NCI-H460 (cell line): ENCODE measurements around the gene GOLGA1. TPM values are rescaled to one million over a fixed set of nuclear protein-coding genes. Genes with fewer than 3 reads are reported as not detected.
"Not testable (repeated sequence)": the region's sequence is repeated elsewhere in the genome, so short reads cannot be mapped to it uniquely, and the experiment has no call there.

ENCODE experiments used
- DNase-seq: peaks from one replicate; pipeline ENCODE4 v3.0.0-alpha.2; 2016; ENCODE audit warnings: low read depth; ENCODE audit errors: extremely low read depth
- total RNA-seq: library from RNA; depleted of rRNA; stranded (reverse); fragments of >200 nt; shearing (Covaris generic); gene quantifications from 2 replicates; pipeline ENCODE4 v1.2.3, GENCODE V29; 2014

Gene GOLGA1
- total RNA-seq, 1 experiment from 2014 or later = 15.2 TPM

DNA sequence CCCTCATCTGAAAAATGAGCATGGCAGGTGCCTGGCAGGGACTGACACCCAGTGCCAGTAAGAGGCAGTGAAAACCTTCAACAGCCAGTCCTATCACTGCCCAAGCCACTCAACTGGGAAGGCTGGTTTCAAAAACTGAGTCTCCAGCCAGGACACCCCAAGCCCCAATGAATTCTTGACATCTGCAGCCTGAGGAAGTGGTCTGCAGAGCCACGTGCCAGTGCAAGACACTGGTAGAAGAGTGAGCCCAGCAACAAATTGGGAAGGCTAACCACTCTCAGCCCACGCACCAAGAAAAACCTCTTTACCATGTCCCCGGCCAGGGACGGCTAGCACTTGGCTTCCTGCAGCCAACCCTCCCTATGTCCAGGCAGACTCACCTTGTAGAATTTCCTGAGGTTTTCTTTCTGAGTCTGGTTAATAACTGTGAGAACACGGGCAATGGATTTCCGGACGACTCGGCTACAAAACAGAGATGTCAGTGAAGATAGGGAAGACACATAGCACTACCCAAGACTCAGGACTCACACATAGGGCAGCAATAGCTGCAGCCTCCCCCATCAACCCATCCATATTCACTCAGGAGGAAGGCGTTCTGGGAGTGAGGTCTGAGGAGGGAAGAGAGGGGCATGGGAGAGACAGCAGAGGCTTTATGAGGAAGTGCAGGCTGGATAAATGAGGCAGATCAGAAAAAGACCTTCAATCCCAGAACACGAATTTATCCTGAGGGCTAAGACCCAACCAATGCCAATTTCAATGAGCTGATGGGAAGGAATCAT, 80.9 kb downstream of the GOLGA1 start:
- no peak for DNase-seq

DNA sequence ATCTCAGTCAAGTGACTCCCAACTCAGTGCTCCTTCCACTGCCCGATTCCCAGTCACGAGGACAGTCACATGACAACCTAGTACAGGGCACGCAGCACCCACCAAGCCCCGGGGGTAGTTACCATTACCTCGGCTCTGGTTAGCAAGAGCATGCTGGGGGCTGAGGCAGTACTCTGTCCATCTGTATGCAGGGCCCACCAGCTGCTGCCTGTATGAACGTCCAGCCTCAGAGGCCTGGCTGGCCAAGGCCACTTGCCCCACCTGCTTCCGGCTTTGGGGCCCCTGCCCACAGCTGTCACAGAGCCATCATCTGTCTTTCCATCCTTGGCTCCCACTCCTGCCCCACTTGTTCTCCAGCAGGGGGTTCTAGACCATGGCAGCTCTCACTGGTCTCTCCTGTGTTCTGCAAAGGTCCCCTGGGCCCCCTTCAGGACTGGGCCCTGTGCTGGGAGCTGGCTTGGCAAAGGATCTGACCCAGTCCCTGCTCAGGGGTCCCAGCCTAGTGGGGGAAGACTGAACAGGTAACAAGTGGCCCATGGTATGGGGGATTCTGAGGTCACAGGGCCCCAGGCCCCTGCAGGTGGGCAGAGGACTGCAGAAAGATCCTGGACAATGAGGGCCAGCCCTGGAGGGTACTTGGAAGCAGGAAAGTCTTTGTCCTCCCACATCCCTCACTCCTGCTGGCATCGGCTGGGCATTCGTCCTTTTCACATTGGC, 82.4 kb downstream of the GOLGA1 start:
- DNase-seq = no peak

DNA sequence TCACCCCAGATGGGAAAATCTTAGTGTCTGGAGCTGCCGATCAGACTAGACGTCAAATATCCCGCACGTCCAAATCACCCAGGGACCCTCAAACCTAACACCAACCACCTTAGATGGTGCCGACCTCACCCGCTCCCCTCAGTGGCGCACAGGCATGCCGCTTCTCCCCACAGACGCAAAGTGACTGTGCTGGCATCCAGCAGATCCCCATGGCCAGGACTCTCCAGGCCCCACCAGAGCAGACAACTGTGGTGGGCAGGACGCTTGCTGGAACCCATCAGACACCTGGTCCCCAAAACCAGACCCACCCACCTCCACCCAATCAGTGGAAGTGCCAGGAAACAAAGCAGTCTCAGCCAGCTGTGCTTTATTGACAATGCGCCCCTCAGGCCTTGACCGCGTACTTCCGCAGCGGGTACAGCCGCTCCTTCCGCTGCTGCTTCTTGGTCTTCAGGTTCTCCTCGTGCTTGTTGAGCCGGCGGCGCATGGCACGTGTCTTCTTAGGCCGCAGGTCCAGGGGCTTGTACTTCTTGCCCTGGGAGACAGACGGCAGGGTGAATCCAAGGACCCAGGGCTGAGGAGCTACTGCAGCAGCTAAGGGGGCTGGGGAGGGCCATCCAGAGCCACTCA, 83.2 kb downstream of the GOLGA1 start:
- DNase-seq = no peak

DNA sequence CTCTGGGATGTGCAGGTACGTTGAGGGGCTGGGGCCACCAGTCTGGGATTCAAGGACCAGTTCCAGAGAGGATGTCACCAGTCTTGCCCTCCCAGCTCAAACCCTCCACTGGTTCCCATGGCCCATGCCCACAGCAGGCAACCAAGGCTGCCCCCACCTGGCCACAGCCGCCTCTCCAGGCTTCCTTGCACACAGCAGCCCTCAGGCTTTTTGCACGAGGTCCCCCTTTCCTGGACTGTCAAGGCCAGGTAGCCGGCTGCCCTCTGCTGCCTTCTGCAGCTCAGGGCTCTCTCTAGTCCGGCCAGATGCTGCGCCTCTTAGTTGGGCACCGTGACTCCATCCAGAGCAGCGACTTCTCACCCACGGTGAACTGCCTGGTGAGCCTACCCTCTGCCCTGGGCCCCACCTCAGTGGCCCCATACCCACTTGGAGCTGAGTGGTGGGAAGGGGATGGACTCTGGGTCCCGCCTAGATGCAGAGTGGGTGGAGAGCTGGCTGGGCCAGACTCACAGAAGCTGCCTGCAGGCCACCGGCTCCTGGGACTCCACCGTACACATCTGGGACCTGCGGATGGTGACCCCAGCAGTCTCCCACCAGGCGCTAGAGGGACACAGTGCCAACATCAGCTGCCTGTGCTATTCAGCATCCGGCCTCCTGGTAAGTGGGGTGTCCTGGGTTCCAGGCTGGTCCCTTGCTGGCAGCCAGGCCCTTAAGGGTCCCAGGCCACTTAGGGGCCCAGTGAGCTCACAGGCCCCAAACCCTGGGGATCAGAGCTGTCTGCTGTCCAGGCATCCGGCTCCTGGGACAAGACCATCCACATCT, 84.7 kb downstream of the GOLGA1 start:
- peak; percentile 55 for DNase-seq

DNA sequence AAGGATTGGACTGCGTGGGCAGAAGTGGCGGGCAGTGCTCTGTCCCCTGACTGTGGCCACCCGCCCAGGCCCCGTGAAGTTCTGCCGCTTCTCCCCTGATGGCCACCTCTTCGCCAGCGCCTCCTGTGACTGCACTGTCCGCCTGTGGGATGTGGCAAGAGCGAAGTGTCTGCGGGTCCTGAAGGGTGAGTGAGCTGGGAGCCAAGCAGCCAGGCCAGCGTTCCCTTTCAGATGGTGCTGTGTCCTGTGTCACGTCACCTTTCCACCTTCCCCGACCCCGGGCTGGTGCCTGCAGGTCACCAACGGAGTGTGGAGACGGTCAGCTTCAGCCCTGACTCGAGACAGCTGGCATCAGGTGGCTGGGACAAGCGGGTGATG, 85.3 kb downstream of the GOLGA1 start:
- DNase-seq = no peak

DNA sequence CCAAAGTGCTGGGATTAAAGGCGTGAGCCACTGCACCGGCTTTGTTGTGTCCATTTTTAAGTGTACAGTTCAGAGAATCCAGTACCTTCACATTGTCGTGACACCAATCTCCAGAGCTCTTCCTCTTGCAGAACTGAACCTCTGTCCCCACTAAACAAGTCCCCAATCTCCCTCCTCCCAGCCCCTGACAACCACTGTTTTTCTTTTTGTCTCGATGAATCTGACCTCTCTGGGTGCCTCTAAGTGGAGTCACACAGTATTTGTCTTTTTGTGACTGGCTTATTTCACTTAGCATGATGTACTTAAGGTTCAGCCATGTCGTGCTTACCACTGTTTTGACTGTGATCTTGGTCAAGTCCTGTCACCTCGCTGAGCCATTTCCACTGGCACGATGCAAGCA, 86.1 kb downstream of the GOLGA1 start:
- no peak for DNase-seq

DNA sequence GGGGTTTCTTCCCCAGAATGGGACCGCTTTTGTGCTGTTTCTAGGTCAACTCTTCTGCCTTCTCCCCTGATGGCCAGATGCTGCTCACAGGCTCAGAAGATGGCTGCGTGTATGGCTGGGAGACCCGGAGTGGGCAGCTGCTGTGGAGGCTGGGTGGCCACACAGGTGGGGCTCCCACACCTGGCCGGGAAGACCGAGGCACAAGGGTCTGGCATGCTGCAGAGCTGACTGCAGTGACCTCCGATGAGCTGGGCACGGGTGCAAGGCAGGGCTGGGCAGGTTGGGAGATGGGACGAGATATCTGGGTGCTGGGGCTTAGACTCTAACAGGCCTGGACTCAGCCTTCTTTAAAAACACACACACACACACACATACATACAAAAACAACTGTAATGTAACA, 86.7 kb downstream of the GOLGA1 start:
- DNase-seq = no peak

DNA sequence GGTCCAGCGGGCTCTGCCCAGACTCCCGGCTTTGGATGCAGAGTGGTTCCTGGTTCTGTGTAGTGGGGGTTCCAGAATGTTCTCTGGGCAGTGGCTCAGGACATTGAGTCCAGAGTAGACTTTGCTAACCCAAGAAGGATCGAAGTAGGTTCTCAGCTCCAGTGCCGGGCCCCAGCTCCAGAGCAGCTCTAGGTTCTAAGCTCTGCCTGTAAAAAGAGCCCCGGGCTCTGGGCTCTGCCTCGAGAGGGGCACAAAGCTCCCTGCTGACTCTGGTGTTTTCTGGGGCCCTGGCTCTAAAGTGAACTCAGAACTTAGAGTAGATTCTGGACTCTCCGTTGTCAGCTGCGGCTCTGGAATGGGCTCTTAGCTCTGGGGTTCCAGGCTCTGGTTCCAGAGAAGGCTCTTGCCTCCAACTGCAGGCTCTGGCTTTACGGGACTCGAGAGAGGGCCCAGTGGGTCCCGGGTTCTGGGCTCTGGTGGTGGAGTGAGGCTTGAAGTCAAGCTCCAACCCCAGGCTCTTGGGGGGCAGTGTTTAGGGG, 87.2 kb downstream of the GOLGA1 start:
- DNase-seq = no peak

DNA sequence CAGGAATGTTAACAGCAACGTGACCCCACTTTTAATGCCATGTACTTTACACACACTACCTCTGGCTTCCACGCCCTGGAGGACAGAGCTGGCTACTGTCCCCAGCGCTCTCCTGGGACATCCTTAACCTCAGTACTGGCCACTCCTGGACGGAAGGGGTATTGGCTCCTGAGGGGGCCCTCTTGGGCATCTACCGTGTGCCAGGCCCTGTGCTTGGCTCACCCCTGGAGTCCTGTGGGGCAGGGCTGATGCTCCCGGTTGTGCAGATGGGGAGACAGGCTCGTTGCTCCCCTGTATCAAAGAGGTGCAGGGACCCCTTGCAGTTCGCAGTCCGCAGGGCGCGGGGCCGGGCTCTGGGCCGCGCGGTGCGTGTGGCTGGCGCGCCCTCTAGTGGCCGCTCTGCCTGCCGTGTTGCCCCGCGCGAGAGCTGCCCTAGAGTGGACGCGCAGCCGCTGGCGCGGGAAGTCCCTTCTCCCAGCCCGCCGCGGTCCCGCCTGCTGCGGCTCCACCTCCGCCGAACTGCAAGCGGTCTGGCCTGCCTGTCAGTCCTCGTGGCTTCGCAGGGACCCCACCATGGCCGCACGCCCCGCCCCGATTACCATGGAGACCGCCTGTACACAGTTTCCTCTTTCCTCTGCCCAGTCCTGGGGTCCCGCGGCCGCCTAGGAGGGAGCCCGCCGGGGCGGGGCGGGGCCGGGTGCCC, 87.9 kb downstream of the GOLGA1 start, which contains the start of gene WDR38:
TSS of gene WDR38 (plus strand) at position 632 of the 703 bp plus-strand sequence. CDS start 72 bp downstream, outside the sequence.
- peak; percentile 81 for DNase-seq

DNA sequence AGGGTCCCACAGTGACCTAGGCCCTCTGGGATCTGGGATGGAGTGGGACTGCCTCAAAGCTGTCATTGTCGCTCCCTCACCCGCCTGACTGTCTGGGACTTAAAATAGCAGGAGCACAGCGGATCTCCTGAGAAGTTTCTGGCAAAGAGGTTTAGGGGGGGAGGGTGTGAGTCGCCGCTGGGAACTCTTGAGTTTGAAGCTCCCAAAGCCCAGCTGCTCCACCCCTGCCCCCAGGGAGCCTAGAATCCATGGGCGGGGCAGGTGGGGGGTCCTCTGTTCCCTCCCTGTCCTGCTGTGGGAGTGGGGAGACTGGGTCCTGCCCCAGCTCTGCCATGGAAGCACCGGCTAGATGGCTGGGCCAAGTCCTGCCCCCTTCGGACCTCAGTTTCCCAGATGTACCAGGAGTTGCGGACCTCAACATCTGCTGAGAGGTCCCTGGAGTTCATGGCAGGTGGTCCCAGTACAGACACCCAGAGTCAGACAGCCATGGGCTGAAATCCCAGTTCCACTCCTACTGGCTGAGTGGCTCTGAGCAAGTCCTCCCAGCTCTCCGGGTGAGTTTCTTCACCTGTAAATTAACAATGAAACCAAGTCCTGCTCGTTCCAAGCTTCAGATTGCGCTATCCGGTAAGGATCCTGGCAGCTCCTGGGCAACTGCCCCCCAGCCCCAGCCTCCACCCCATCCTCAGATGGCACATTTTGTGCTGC, 88.6 kb downstream of the GOLGA1 start:
- no peak for DNase-seq

DNA sequence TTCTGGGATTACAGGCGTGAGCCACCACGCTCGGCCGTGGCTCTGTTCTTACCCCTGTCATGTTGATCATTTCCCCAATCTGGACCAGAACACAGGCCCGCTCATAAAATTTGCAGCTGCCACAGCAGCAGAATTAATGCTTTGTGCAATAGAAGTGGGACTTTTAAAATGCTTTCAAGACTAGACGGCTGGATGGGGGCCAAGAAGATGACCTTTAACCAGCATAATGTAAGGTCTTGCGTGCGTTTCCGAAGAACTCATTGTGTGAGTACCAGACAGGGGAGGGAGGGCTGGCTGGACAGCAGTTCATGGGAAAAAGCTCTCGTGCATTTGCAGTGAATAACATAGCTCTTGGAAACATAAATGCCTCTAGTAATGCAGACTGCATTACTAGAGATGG, 91.1 kb downstream of the GOLGA1 start:
- DNase-seq = peak; percentile 65

DNA sequence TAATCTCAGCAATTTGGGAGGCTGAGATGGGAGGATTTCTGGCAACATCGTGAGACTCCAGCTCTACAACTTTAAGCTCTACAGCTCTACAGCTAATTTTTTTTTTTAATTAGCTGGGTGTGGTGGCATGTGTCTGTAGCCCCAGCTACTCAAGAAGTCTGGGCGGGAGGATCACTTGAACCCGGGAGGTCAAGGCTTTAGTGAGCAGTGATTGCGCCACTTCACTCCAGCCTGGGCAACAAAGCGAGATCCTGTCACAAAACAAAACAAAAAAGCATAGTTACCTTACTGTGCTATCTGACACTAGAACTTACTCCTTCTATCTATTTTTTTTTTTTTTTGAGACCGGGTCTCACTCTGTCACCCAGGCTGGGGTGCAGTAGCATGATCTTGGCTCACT, 93.9 kb downstream of the GOLGA1 start:
- no peak for DNase-seq

DNA sequence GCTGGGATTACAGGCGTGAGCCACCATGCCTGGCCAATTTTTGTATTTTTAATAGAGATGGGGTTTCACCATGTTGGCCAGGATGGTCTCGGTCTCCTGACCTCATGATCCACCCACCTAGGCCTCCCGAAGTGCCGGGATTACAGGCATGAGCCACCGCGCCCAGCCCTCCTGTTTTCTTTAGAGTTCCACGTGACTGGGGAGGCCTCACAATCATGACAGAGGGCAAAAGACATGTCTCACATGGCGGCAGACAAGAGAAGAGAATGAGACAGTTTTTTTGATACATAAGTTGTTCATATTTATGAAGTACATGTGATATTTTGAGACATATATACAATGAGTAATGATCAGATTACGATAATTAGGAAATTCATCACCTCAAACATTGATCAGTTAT, 94.4 kb downstream of the GOLGA1 start:
- not testable (repeated sequence) for DNase-seq

DNA sequence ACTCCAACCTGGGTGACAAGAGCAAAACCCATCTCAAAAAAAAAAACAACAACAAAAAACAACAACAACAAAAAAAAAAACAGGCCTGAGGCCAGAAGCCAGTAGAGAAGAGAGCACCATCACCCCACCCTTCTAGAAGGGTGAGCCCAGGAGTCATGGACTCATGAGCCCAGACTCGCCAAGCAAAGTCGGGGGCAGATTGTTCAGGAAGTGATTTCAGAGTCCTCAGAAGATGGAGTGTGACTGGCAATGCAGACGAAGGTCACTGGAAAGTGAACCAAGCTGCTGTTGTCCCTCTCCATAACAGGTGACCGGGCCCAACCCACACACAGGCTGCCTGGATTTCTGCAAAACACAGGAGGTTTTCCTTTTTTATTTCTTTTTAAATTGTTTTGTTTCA, 96.6 kb downstream of the GOLGA1 start:
- no peak for DNase-seq

DNA sequence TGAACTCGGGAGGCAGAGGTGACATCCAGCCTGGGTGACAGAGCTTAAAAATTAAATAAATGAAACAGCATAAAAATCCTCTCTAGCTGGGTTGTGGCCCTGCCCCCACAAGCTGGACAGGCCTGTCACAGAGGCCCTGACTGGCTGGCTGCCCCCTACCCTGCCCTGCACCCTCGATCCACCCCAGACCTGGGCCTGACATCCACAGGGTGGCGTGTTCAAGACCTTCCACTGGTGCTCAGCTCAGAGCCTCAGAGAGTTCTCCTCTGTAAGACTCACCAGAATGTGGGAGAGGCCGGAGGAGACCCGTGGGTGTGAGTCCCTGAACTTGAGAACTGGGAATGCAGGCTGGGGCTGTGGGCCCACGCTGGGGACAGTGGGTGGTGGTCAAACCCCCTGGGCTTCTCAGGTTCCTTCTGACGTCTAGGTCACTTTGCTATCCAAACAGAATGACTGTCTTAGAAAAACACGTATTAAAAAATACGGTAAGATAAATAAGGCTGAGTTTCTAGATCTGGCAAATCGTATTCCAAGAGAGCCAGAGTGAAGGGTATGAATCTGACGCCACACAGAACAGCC, 97.3 kb downstream of the GOLGA1 start:
- no peak for DNase-seq

DNA sequence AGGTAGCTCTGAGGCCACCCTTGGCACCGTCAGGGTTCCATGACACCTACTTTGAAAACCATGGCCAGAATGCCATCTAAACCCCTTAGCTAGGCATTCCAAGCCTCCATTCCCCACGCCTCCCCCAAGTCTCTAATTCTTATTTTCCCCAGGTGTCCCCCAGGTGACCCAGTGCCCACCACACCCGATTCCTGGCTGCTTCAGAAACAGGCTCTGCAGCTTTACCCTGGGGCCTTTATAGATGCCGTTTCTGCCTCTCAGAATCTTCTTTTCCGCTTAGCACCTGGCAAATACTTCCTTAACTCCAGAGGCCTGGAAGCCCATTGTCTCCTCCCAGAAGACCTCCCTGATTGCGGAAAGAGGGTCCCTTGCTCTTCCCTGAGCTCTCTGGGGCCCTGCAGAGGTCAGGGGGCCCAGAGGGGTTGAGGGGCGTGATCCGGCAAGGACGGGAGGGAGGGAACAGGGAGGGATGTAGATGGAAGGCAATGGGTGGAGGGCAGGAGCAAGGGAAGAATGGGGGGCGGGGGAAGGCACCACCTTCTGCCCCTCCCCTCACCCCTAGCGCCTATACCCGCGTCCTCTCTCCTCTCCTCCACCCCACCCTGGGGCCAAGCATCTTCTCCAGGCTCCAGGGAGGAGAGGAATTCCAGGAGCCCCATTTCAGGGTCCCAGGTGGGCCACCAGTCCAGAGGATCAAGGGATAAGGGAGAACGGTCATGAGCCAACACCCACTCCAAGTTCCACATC, 99.6 kb downstream of the GOLGA1 start:
- DNase-seq = no peak

DNA sequence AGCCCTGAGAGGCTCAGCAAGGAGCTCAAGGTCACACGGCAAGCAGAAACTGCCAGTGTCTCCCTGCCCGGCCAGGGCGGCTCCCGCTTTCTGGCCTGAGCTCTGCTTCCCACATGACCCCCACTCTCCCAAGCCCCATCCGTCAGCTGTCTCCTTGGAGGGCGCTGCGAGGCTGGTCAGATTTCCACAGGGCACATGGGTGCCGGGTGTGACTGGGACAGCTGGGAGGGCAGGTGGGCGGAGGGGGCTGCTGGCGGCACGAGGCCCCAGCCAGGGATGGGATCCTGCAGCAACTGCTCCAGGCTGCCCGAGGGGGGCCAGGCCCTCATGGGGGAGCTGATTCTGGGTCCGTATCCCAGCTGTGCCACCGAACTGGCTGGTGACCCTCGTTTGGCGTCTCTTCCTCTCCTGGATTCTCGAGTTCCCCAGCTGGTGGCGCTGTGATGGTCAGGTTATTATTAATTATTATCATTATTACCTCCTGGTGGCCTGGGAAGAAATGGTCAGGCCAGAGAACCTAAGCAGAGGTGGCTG, 100.5 kb downstream of the GOLGA1 start:
- no peak for DNase-seq
